Measurements from ENCODE around the gene BAG3. TPM values are rescaled to one million over a fixed set of nuclear protein-coding genes. Genes with fewer than 3 reads are reported as not detected.

Gene BAG3
- total RNA-seq, 1 donor from 2014 or later: 2.3 TPM

- Mint-ChIP-seq H3K27me3 (ENCODE audit: insufficient read depth, low read depth) (peaks cover 2% of the 10 kb centered on the region), H3K27ac (no peak overlapping the region), H3K9me3 (no peaks in the 10 kb centered on the region), H3K4me3 (no peak overlapping the region), H3K36me3 (no peaks in the 10 kb centered on the region), H3K4me1 (peaks cover 8% of the 10 kb centered on the region)
- DNase-seq (ENCODE audit: low spot score): no peak
- Histone ChIP-seq H3K36me3 (no peaks in the 10 kb centered on the region), H3K79me2 (ENCODE audit: low read depth) (no peaks in the 10 kb centered on the region), H3K4me2 (no peak overlapping the region), H2AFZ (replicated peaks) (no peak overlapping the region), H3K27ac (no peak overlapping the region), H3K4me1 (no peaks in the 10 kb centered on the region), H3K4me3 (no peak overlapping the region), H3K9ac (no peak overlapping the region), H3F3A (ENCODE audit: low read depth) (no peaks in the 10 kb centered on the region), H3K27me3 (no peaks in the 10 kb centered on the region), H3K9me3 (ENCODE audit: low read depth) (no peaks in the 10 kb centered on the region), H4K20me1 (ENCODE audit: low read depth) (no peaks in the 10 kb centered on the region)
- TF ChIP-seq CTCF (IDR thresholded peaks at IDR 0.05) (no peak), EZH2 (IDR thresholded peaks at IDR 0.05) (no peak), EZH2phosphoT487 (IDR thresholded peaks at IDR 0.05) (no peak)
Observed at GRCh38 chr10:119640875-119641526, 10.2 kb upstream of the BAG3 start.

DNA sequence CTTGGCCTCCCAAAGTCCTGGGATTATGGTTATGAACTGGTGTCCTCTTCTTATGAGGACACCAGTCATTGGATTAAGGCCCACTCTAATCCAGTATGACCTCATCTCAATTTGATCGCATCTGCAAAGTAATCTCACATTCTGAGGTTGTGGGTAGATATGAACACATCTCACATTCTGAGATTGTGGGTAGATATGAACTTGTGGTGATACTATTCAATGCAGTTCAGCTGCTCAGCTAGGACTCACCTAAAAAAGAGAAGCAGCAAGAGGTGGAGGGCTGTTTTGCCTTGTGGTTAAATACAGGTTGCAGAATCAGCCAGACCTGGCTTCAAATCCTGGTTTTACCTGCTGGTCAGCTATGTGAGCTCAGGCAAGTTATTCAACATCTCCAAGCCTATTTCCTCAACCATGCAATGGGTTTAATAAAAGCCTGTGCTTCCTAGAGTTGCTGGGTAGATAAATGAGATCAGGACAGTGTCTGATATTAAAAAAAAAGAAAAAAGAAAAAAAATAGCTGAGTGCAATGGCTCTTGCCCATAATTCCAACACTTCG, 8.5 kb upstream of the BAG3 start:
- Histone ChIP-seq H3K4me2 (no peak overlapping the region), H3K4me1 (no peaks in the 10 kb centered on the region), H3K79me2 (ENCODE audit: low read depth) (no peaks in the 10 kb centered on the region), H3K27ac (no peak overlapping the region), H3F3A (ENCODE audit: low read depth) (no peaks in the 10 kb centered on the region), H4K20me1 (ENCODE audit: low read depth) (no peaks in the 10 kb centered on the region), H2AFZ (replicated peaks) (no peak overlapping the region), H3K9ac (no peak overlapping the region), H3K4me3 (no peak overlapping the region), H3K27me3 (no peaks in the 10 kb centered on the region), H3K9me3 (ENCODE audit: low read depth) (no peaks in the 10 kb centered on the region), H3K36me3 (no peaks in the 10 kb centered on the region)
- Mint-ChIP-seq H3K4me1 (peaks cover 8% of the 10 kb centered on the region), H3K27ac (no peak overlapping the region), H3K4me3 (no peak overlapping the region), H3K27me3 (ENCODE audit: insufficient read depth, low read depth) (peaks cover 8% of the 10 kb centered on the region), H3K36me3 (no peaks in the 10 kb centered on the region), H3K9me3 (no peaks in the 10 kb centered on the region)
- TF ChIP-seq CTCF (IDR thresholded peaks at IDR 0.05): no peak
- no peak for DNase-seq (ENCODE audit: low spot score)

DNA sequence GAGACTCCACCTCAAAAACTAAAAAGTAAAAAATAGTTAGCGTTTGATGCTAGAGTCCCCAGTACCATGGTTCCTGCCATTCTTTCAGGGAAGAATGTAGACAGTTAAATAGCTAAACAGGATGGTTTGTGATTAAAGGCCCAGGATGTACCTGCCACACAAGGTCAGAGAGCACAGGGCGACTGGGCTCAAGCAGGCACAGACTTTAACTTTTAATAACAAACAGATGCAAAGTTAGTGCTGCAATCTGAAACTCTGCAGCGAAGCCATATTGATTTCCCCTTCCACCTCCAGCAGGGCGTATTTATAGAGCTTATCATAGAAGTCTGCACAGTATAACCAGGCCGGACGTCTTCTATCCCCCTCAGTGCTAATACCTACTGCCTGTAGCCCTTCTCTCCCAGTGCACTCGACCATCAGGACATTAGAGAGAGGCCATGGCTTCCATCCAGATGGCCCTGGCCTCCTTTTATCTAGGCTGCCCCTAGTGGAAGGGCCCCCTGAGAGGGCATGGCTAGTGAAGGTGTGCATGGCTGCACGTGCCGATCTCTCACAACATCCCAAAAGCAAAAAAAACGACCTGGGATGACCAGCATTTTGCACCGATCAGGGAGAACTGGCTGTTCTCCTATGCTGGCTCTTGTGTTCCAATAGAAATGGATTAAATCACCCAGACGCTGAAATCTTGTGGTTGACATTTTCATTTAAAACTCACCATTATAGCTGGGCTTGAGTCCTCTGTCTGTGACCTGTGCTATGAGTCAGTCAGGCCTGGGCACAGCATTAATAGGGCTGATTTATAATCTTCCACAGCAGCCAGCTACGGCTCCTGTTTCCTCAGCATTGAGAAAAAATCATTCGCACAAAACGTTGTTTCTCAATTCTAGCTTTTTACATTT, 7.6 kb upstream of the BAG3 start:
- Histone ChIP-seq H3K4me3 (no peak overlapping the region), H3K4me1 (no peaks in the 10 kb centered on the region), H3K4me2 (no peak overlapping the region), H3K79me2 (ENCODE audit: low read depth) (no peaks in the 10 kb centered on the region), H3K27ac (no peak overlapping the region), H4K20me1 (ENCODE audit: low read depth) (no peaks in the 10 kb centered on the region), H3K36me3 (no peaks in the 10 kb centered on the region), H3K9me3 (ENCODE audit: low read depth) (no peaks in the 10 kb centered on the region), H3F3A (ENCODE audit: low read depth) (no peaks in the 10 kb centered on the region), H2AFZ (replicated peaks) (peak overlapping the region; percentile 95), H3K9ac (no peak overlapping the region), H3K27me3 (no peaks in the 10 kb centered on the region)
- no peak for DNase-seq (ENCODE audit: low spot score)
- Mint-ChIP-seq H3K4me3 (no peak overlapping the region), H3K27ac (no peak overlapping the region), H3K36me3 (no peaks in the 10 kb centered on the region), H3K27me3 (ENCODE audit: insufficient read depth, low read depth) (peaks cover 11% of the 10 kb centered on the region), H3K9me3 (no peaks in the 10 kb centered on the region), H3K4me1 (peaks cover 8% of the 10 kb centered on the region)
- no peak for TF ChIP-seq EZH2phosphoT487 (IDR thresholded peaks at IDR 0.05)
- no peak for TF ChIP-seq EZH2 (IDR thresholded peaks at IDR 0.05)
- TF ChIP-seq CTCF (IDR thresholded peaks at IDR 0.05): no peak
